HG02885 (cell line): Measurements from ENCODE around the gene KCTD3.

Experiments
- ATAC-seq: cut with Tn5 transposase; IDR thresholded peaks from one replicate; pipeline ENCODE4 v1.9.1; 2021; ENCODE audit warnings: mild to moderate bottlenecking; ENCODE audit not compliant: unreplicated experiment, poor library complexity

The KCTD3 gene

GRCh38 chr1:215648957-215649356 lies 81.9 kb downstream of the KCTD3 start:
- ATAC-seq, result no peak

GRCh38 chr1:215650446-215651149 lies 83.5 kb downstream of the KCTD3 start:
- ATAC-seq, result no peak

- ATAC-seq, result no peak
Measured at GRCh38 chr1:215651867-215652266, 84.8 kb downstream of the KCTD3 start.

- no peak for ATAC-seq
Measured at GRCh38 chr1:215652371-215652770, 85.3 kb downstream of the KCTD3 start.

GRCh38 chr1:215657047-215657446 lies 89.9 kb downstream of the KCTD3 start:
- ATAC-seq, result no peak

GRCh38 chr1:215660259-215660658 lies 93.2 kb downstream of the KCTD3 start:
- no peak for ATAC-seq

GRCh38 chr1:215661033-215661432 lies 93.9 kb downstream of the KCTD3 start:
- no peak for ATAC-seq

GRCh38 chr1:215665215-215665614 lies 98.1 kb downstream of the KCTD3 start:
- peak; percentile 64 for ATAC-seq

- no peak for ATAC-seq
Measured at GRCh38 chr1:215667761-215668160, 100.7 kb downstream of the KCTD3 start.

GRCh38 chr1:215669806-215670491 lies 102.8 kb downstream of the KCTD3 start:
- no peak for ATAC-seq
